B cell (primary cell): ENCODE measurements around the gene SNX6. TPM values are rescaled to one million over a fixed set of nuclear protein-coding genes. Genes with fewer than 3 reads are reported as not detected.
"Not testable (repeated sequence)": the region's sequence is repeated elsewhere in the genome, so short reads cannot be mapped to it uniquely, and the experiment has no call there.

Source experiments
- ATAC-seq: fragments of 200-7000 bp; cut with Tn5 transposase; one replicate; pipeline ENCODE4 v1.10.0; 2021; ENCODE audit warnings: low read depth, mild to moderate bottlenecking, moderate number of reproducible peaks, moderate library complexity
- CTCF ChIA-PET: fragments of 350-600 bp; sonication (Branson Sonifier 250); formaldehyde crosslinking; loops from one replicate; lab custom pipeline; 2021; ENCODE audit warnings: antibody characterized with exemption, inconsistent platforms; lab: Charles Lee
- POLR2A ChIA-PET: fragments of 350-600 bp; sonication (Branson Sonifier 250); formaldehyde crosslinking; loops from one replicate; lab custom pipeline; 2021; ENCODE audit warnings: antibody characterized with exemption; lab: Charles Lee
- DNase-seq: peaks from one replicate; pipeline ENCODE4 v3.0.0; 2013
- H2AFZ ChIP-seq: 2 replicates; pipeline ENCODE4 v1.6.1; 2012; ENCODE audit warnings: mild to moderate bottlenecking, low read depth, low read length; ENCODE audit not compliant: insufficient read depth, poor library complexity, severe bottlenecking
- H3K27ac ChIP-seq, 2 donors: 1 replicate in 1 of 2; 2 replicates in 1 of 2; pipeline ENCODE4 v1.5.1; 2012 to 2013; ENCODE audit warnings: low read length in 2 of 2, mild to moderate bottlenecking in 2 of 2, moderate library complexity in 1 of 2
- H3K27me3 ChIP-seq, 4 experiments: fragments of 200-600 bp in 1 of 4; sonication (generic) in 1 of 4; replicated peaks in 1 of 4; 1 replicate in 2 of 4; 2 replicates in 2 of 4; pipeline versions ENCODE4 v1.6.1 to v1.7.0; 2013 to 2016; ENCODE audit warnings: low read length in 3 of 4, mild to moderate bottlenecking in 2 of 4, mixed read lengths in 1 of 4, moderate library complexity in 1 of 4; ENCODE audit not compliant: insufficient read depth in 4 of 4, control insufficient read depth in 3 of 4; ENCODE audit errors: control extremely low read depth in 1 of 4
- H3K36me3 ChIP-seq, 2 experiments: replicated peaks in 1 of 2; 1 replicate in 1 of 2; 2 replicates in 1 of 2; pipeline versions ENCODE4 v1.6.1 to v1.7.1; 2013; ENCODE audit warnings: low read length in 1 of 2; ENCODE audit not compliant: insufficient read depth in 2 of 2, control insufficient read depth in 1 of 2; ENCODE audit errors: control extremely low read depth in 1 of 2, extremely low read depth in 1 of 2
- H3K4me1 ChIP-seq, 2 donors: fragments of 200-600 bp in 1 of 2; sonication (generic) in 1 of 2; 1 replicate in 1 of 2; 2 replicates in 1 of 2; pipeline versions ENCODE4 v1.5.1 to v1.6.1; 2013 to 2017; ENCODE audit warnings: low read length in 2 of 2; ENCODE audit not compliant: control insufficient read depth in 2 of 2, insufficient read depth in 2 of 2
- H3K4me2 ChIP-seq: replicated peaks from 2 replicates; pipeline ENCODE3; 2012; ENCODE audit warnings: mild to moderate bottlenecking, low read depth, low read length; ENCODE audit not compliant: poor library complexity, severe bottlenecking
- H3K4me3 ChIP-seq, 5 experiments: fragments of 200-600 bp in 1 of 5; sonication (generic) in 1 of 5; 1 replicate in 3 of 5; 2 replicates in 2 of 5; pipeline versions ENCODE4 v1.5.1 to v1.7.0; 2011 to 2016; ENCODE audit warnings: low read length in 4 of 5, mild to moderate bottlenecking in 4 of 5, low read depth in 2 of 5, control low read depth in 1 of 5, moderate library complexity in 1 of 5; ENCODE audit not compliant: insufficient read depth in 1 of 5; ENCODE audit errors: control extremely low read depth in 1 of 5, extremely low read depth in 1 of 5
- H3K79me2 ChIP-seq: fragments of 200-600 bp; sonication (generic); one replicate; pipeline ENCODE4 v1.6.0; 2016; ENCODE audit warnings: low read length; ENCODE audit not compliant: control insufficient read depth, insufficient read depth
- H3K9ac ChIP-seq: fragments of 200-600 bp; sonication (generic); 2 replicates; pipeline ENCODE4 v1.6.1; 2017; ENCODE audit warnings: mild to moderate bottlenecking, low read length, moderate library complexity
- H3K9me3 ChIP-seq, 3 donors: one replicate each; pipeline versions ENCODE4 v1.6.1 to v1.7.1; 2013; ENCODE audit warnings: low read length in 2 of 3; ENCODE audit not compliant: control insufficient read depth in 2 of 3, insufficient read depth in 1 of 3; ENCODE audit errors: control extremely low read depth in 1 of 3
- H4K20me1 ChIP-seq: 2 replicates; pipeline ENCODE4 v1.6.0; 2012; ENCODE audit warnings: mild to moderate bottlenecking, low read length; ENCODE audit not compliant: insufficient read depth, control insufficient read depth, poor library complexity, severe bottlenecking
- H3K27ac Mint-ChIP-seq: one replicate; pipeline ENCODE4 v1.8.0; 2021; ENCODE audit warnings: mixed read lengths
- H3K27me3 Mint-ChIP-seq: one replicate; pipeline ENCODE4 v1.8.0; 2021; ENCODE audit warnings: mixed read lengths
- H3K4me1 Mint-ChIP-seq: one replicate; pipeline ENCODE4 v1.8.0; 2021; ENCODE audit warnings: mixed read lengths
- H3K4me3 Mint-ChIP-seq: one replicate; pipeline ENCODE4 v1.8.0; 2021; ENCODE audit warnings: mixed read lengths
- H3K9me3 Mint-ChIP-seq: one replicate; pipeline ENCODE4 v1.8.0; 2022; ENCODE audit warnings: mixed read lengths; ENCODE audit not compliant: insufficient read depth
- EZH2 ChIP-seq: IDR thresholded peaks from 2 replicates; pipeline ENCODE4 v1.6.1; 2012; ENCODE audit warnings: borderline replicate concordance, low read depth, mild to moderate bottlenecking, moderate library complexity, low read length; ENCODE audit not compliant: insufficient read depth, poor library complexity, severe bottlenecking
- WGBS: methylation state at CpG from one replicate; pipeline ENCODE4 v1.1.5; 2013; ENCODE audit warnings: missing lambda C conversion rate; ENCODE audit not compliant: insufficient coverage; 5-methylcytosine and 5-hydroxymethylcytosine counted together
- intact Hi-C: fragments of 100-400 bp; cut with micrococcal nuclease; formaldehyde crosslinking; loops from one replicate; pipeline ENCODE4 v1.10.0; 2022
- polyA plus RNA-seq: library from polyadenylated mRNA; depleted of rRNA; stranded (reverse); fragments of >200 nt; gene quantifications from 2 replicates; pipeline ENCODE4 v1.2.3, GENCODE V29; 2012
- total RNA-seq, 2 donors: library from RNA; stranded (reverse); fragments of 120-200 nt in 1 of 2; gene quantifications; 1 replicate in 1 of 2; 2 replicates in 1 of 2; pipeline versions ENCODE4 v1.2.3 to v1.2.4, GENCODE V29; 2013 to 2022
- TF ChIP-seq, protein P1 (sequence below): fragments of 200-600 bp; IDR thresholded peaks from one replicate; pipeline ENCODE4 v1.8.0; 2022; ENCODE audit warnings: antibody characterized with exemption, mild to moderate bottlenecking

Gene SNX6
- total and polyA plus RNA-seq, 2 donors (not counting 1 experiment from before 2014, with no cell fraction given), result 45.4 to 61.0 TPM

DNA sequence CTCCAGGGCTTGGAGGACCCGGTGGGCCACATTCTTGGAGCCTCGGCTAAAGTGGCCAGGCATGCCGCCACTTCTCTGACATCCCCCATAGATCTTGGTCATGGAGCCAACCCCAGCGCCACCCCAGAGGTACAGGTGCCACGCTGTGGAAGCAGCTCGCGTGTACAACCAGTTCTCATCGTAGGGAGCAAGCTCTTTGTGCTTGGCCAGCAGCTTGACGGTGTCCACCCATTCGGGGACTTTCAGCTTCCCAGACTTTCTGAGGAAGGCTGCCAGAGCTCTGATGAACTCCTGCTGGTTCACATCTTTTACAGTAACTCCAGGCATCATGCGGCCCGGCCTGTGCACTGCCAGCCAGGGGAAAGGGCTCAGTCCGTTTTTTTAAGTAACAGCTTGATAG lies 61.1 kb downstream of the SNX6 start:
- Histone ChIP-seq H3K4me1 (no peaks in the 10 kb centered on the region), H3K9ac (no peak overlapping the region), H4K20me1 (no peaks in the 10 kb centered on the region), H3K4me3 (no peak overlapping the region), H3K27me3 (no peaks in the 10 kb centered on the region), H3K27ac (no peak overlapping the region), H3K79me2 (no peaks in the 10 kb centered on the region), H3K36me3 (peaks cover 0 to 56% of the 10 kb centered on the region in 2 experiments), H3K4me2 (no peak overlapping the region), H2AFZ (no peak overlapping the region), H3K9me3 (no peaks in the 10 kb centered on the region)
- ATAC-seq (no peak), DNase-seq (no peak)
- POLR2A ChIA-PET, result no interaction called here
- Mint-ChIP-seq H3K27me3 (no peaks in the 10 kb centered on the region), H3K4me3 (no peak overlapping the region), H3K27ac (no peak overlapping the region), H3K4me1 (no peaks in the 10 kb centered on the region), H3K9me3 (no peaks in the 10 kb centered on the region)
- 98% methylated on average over 12 of the region's 13 CpGs for WGBS
- CTCF ChIA-PET, result no interaction called here
- TF ChIP-seq EZH2, result no peak
- TF ChIP-seq, protein P1, sequence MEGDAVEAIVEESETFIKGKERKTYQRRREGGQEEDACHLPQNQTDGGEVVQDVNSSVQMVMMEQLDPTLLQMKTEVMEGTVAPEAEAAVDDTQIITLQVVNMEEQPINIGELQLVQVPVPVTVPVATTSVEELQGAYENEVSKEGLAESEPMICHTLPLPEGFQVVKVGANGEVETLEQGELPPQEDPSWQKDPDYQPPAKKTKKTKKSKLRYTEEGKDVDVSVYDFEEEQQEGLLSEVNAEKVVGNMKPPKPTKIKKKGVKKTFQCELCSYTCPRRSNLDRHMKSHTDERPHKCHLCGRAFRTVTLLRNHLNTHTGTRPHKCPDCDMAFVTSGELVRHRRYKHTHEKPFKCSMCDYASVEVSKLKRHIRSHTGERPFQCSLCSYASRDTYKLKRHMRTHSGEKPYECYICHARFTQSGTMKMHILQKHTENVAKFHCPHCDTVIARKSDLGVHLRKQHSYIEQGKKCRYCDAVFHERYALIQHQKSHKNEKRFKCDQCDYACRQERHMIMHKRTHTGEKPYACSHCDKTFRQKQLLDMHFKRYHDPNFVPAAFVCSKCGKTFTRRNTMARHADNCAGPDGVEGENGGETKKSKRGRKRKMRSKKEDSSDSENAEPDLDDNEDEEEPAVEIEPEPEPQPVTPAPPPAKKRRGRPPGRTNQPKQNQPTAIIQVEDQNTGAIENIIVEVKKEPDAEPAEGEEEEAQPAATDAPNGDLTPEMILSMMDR, result no peak
- intact Hi-C loops, result no loop called here

DNA sequence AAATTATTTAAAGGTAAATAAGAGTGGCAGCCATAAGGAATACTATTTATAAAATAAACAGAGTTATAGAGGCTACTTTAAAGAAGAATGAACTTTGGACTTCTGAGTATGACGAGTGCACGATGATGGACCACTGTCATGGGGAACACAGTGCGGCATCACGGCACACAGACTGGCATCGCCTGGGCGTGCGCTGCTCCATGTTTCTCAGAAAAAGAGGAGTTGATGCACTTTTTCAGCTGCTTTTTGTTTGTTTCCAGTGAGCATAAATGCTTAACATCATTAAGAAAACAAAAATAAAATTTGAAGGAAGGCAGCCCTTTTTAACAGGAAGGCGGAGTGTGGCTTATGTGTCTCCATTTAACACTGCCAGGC lies 67.2 kb downstream of the SNX6 start:
- Histone ChIP-seq H3K27me3 (no peaks in the 10 kb centered on the region), H2AFZ (no peak overlapping the region), H3K9ac (no peak overlapping the region), H3K79me2 (no peaks in the 10 kb centered on the region), H3K9me3 (no peaks in the 10 kb centered on the region), H3K4me3 (no peak overlapping the region), H3K4me1 (no peaks in the 10 kb centered on the region), H4K20me1 (no peaks in the 10 kb centered on the region), H3K36me3 (peaks cover 0 to 27% of the 10 kb centered on the region in 2 experiments), H3K4me2 (no peak overlapping the region), H3K27ac (no peak overlapping the region)
- WGBS, result 100% methylated on average over 4 of the region's 8 CpGs
- POLR2A ChIA-PET, result no interaction called here
- TF ChIP-seq EZH2, result no peak
- TF ChIP-seq, protein P1, result no peak
- intact Hi-C loops, result no loop called here
- DNase-seq (no peak), ATAC-seq (no peak)
- Mint-ChIP-seq H3K27me3 (no peaks in the 10 kb centered on the region), H3K4me3 (no peak overlapping the region), H3K9me3 (no peaks in the 10 kb centered on the region), H3K4me1 (no peaks in the 10 kb centered on the region), H3K27ac (no peak overlapping the region)
- CTCF ChIA-PET, result interaction anchor here (1.5 kb wide), 1 partner anchor 160 kb away, joined by 3 read pairs; no protein-coding TSS in a partner anchor

DNA sequence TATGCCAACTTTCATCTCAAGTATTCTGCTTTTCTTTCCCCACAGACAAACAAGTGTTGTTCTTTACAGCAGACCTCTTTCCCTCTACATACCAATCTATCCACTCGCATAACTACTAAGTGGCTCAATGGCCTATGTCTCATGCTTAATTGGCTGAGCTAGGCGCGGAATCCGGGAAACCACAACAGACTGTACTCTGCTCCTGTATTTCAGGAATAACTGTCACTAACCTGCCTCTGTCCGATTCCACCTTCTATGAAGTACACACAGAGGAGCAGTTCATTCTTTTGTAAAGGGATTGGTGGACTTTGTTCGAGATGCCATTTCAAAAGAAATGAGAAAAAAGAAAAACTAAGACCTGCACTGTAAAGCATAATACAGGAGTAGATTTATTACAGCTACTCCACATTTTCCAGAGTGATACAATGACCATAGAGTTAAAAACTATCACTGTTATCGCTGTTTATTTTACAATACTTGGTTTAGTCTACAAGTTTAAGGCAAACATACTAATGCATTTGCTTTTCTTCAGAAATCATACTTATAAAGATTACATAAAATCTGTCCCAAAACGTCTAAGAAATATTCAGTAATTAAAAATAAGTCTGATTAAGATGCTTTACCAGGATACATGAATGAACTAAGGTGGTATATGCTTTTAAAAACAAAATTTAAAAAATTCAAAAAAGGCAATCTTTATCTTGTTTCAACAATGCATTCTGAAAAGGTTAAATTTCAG lies 67.7 kb downstream of the SNX6 start:
- H3K27ac Mint-ChIP-seq, H3K79me2 ChIP-seq, H3K27ac ChIP-seq, CTCF ChIA-PET, H3K4me1 Mint-ChIP-seq, H3K27me3 Mint-ChIP-seq, H2AFZ ChIP-seq, ATAC-seq, H3K4me3 Mint-ChIP-seq, POLR2A ChIA-PET, H3K9me3 ChIP-seq, H4K20me1 ChIP-seq, H3K4me3 ChIP-seq, H3K4me1 ChIP-seq, intact Hi-C loops, H3K27me3 ChIP-seq, H3K4me2 ChIP-seq, H3K9me3 Mint-ChIP-seq, DNase-seq, H3K9ac ChIP-seq: not testable (repeated sequence)
- peaks cover 0 to 24% of the 10 kb centered on the region in 2 experiments for H3K36me3 ChIP-seq
- WGBS, result no CpG with 5 or more reads among the region's 8 CpGs
